ENCODE results near the gene SNX14. TPM values are rescaled to one million over a fixed set of nuclear protein-coding genes. Genes with fewer than 3 reads are reported as not detected.

Gene SNX14
- total RNA-seq, 1 experiment from 2014 or later = 30.4 TPM

DNA sequence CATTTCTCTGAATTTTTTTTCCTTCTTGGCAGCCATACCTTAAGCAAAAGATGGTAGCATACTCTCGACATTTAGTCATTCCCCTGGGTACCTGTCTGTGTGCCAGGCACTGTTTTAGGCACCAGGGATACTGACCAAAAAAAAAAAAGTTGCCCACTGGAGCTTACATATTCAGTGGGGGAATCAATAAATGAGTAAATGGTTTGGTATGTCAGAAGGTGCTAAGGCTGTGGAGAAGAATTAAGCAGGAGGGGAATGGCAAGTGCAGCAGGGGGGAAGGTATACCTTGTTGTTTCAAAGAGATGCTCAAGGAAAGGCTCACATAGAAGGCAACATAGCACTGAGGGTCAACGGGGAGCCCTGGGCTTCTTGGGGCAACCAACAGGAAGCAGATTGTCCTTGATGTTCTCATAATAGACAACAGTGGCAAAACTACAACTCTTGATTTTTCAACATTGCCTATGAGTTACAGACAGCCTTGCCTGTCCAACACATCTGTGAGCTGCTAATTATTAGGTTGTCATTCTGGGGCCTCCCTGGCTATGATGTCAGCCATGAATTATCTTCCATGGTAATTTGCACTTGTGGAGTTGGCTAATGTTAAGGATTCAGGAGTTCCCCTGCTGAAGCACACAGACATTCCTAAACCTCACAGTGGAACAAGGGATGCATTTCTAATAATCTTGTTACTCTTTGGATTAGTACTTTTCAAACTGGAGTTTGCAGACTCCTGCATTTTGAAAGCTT is 124.2 kb downstream of the SNX14 start:
- Histone ChIP-seq H3K9me3 (ENCODE audit: low read depth, low read length, poor library complexity, severe bottlenecking) (no peaks in the 10 kb centered on the region), H3K27ac (ENCODE audit: low read depth, low read length, poor library complexity, severe bottlenecking) (no peak overlapping the region), H3K27me3 (replicated peaks; ENCODE audit: insufficient read depth, low read depth, low read length, poor library complexity) (no peaks in the 10 kb centered on the region), H3K4me3 (ENCODE audit: low read depth, low read length, poor library complexity, severe bottlenecking) (no peak overlapping the region), H3K36me3 (ENCODE audit: insufficient read depth, low read length, poor library complexity, severe bottlenecking) (no peaks in the 10 kb centered on the region), H3K4me1 (ENCODE audit: insufficient read depth, low read length, poor library complexity, severe bottlenecking) (peaks cover 10% of the 10 kb centered on the region)
- no TSS peak for BruUV-seq (replicated peaks)
- CTCF ChIA-PET = interaction anchor here (0.6 to 1.9 kb wide), 2 partner anchors 14 to 56 kb away, joined by 7 to 9 read pairs; no protein-coding TSS in a partner anchor
- peak; percentile 44 for DNase-seq (ENCODE audit: low spot score)
- POLR2A ChIA-PET (ENCODE audit: low non-redundant PET) = no interaction called here
- intact Hi-C loops (cut with micrococcal nuclease; ENCODE audit: unreplicated experiment) = loop anchor here (10.0 kb wide), 1 partner anchor 205 kb away; no protein-coding TSS in a partner anchor
- no peak for TF ChIP-seq EZH2 (IDR thresholded peaks at IDR 0.05; ENCODE audit: borderline replicate concordance, low read depth, low read length, poor library complexity, severe bottlenecking)
- TF ChIP-seq, protein P1, sequence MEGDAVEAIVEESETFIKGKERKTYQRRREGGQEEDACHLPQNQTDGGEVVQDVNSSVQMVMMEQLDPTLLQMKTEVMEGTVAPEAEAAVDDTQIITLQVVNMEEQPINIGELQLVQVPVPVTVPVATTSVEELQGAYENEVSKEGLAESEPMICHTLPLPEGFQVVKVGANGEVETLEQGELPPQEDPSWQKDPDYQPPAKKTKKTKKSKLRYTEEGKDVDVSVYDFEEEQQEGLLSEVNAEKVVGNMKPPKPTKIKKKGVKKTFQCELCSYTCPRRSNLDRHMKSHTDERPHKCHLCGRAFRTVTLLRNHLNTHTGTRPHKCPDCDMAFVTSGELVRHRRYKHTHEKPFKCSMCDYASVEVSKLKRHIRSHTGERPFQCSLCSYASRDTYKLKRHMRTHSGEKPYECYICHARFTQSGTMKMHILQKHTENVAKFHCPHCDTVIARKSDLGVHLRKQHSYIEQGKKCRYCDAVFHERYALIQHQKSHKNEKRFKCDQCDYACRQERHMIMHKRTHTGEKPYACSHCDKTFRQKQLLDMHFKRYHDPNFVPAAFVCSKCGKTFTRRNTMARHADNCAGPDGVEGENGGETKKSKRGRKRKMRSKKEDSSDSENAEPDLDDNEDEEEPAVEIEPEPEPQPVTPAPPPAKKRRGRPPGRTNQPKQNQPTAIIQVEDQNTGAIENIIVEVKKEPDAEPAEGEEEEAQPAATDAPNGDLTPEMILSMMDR (conservative IDR thresholded peaks at IDR 0.05; ENCODE audit: low read depth, low read length) = no peak

DNA sequence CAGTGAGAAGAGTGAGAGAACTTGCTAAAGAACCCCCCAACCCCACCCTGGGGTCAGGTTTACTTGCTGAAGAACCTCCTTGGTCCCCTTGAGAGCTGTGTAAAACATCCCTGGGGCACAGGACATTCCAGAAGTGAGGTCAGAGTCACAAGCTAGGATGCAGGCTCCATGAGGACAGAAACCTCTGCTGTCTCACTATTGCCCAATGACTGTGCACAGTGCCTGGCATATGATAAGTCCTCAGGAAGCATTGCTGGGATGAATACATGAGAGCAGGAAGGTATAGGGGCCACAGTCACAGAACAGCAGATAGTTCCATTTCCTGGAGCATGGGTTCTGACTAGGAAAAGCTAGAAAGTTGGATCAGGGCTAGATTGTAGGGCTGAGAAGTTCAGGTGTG is 125.3 kb downstream of the SNX14 start:
- no TSS peak for BruUV-seq (replicated peaks)
- H3K4me1 ChIP-seq (ENCODE audit: insufficient read depth, low read length, poor library complexity, severe bottlenecking) = peaks cover 21% of the 10 kb centered on the region
- no peaks in the 10 kb centered on the region for H3K36me3 ChIP-seq (ENCODE audit: insufficient read depth, low read length, poor library complexity, severe bottlenecking)
- intact Hi-C loops (cut with micrococcal nuclease; ENCODE audit: unreplicated experiment) = loop anchor here (10.0 kb wide), 1 partner anchor 206 kb away; no protein-coding TSS in a partner anchor
- no peaks in the 10 kb centered on the region for H3K9me3 ChIP-seq (ENCODE audit: low read depth, low read length, poor library complexity, severe bottlenecking)
- POLR2A ChIA-PET (ENCODE audit: low non-redundant PET) = no interaction called here
- CTCF ChIA-PET = interaction anchor here (1.9 kb wide), 1 partner anchor 15 kb away, joined by 9 read pairs; no protein-coding TSS in a partner anchor
- no peak overlapping the region for H3K4me3 ChIP-seq (ENCODE audit: low read depth, low read length, poor library complexity, severe bottlenecking)
- no peak for DNase-seq (ENCODE audit: low spot score)
- no peaks in the 10 kb centered on the region for H3K27me3 ChIP-seq (replicated peaks; ENCODE audit: insufficient read depth, low read depth, low read length, poor library complexity)
- no peak overlapping the region for H3K27ac ChIP-seq (ENCODE audit: low read depth, low read length, poor library complexity, severe bottlenecking)
- TF ChIP-seq, protein P1 (conservative IDR thresholded peaks at IDR 0.05; ENCODE audit: low read depth, low read length) = no peak
- TF ChIP-seq EZH2 (IDR thresholded peaks at IDR 0.05; ENCODE audit: borderline replicate concordance, low read depth, low read length, poor library complexity, severe bottlenecking) = no peak

DNA sequence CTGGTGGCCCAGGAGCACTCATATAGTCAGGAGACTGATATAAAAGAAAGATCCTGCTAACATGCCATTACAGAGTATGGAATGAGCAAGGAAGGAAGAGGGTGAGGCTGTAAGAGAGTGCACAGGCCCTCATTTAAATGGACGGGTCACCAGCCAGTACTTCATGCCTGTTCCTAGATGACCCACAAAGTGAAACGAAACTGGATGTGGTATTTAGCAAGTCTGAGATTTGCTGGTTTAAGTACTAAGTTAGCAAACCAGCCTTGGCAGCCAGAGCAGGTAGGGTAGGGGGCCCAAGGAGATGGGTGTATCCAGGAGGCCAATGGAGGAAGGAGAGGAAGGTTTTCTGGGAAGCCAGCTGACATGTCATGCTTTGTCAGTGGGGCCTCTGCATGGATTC is 127.9 kb downstream of the SNX14 start:
- H3K4me1 ChIP-seq (ENCODE audit: insufficient read depth, low read length, poor library complexity, severe bottlenecking) = peaks cover 42% of the 10 kb centered on the region
- ChIA-PET CTCF (no interaction called here), POLR2A (ENCODE audit: low non-redundant PET) (no interaction called here)
- no peak for TF ChIP-seq EZH2 (IDR thresholded peaks at IDR 0.05; ENCODE audit: borderline replicate concordance, low read depth, low read length, poor library complexity, severe bottlenecking)
- TF ChIP-seq, protein P1 (conservative IDR thresholded peaks at IDR 0.05; ENCODE audit: low read depth, low read length) = no peak
- DNase-seq (ENCODE audit: low spot score) = no peak
- intact Hi-C loops (cut with micrococcal nuclease; ENCODE audit: unreplicated experiment) = loop anchor here (10.0 kb wide), 1 partner anchor 209 kb away; no protein-coding TSS in a partner anchor
- H3K27ac ChIP-seq (ENCODE audit: low read depth, low read length, poor library complexity, severe bottlenecking) = peak overlapping the region; percentile 91
- H3K9me3 ChIP-seq (ENCODE audit: low read depth, low read length, poor library complexity, severe bottlenecking) = no peaks in the 10 kb centered on the region
- BruUV-seq (replicated peaks) = no TSS peak
- H3K36me3 ChIP-seq (ENCODE audit: insufficient read depth, low read length, poor library complexity, severe bottlenecking) = no peaks in the 10 kb centered on the region
- no peak overlapping the region for H3K4me3 ChIP-seq (ENCODE audit: low read depth, low read length, poor library complexity, severe bottlenecking)
- H3K27me3 ChIP-seq (replicated peaks; ENCODE audit: insufficient read depth, low read depth, low read length, poor library complexity) = no peaks in the 10 kb centered on the region
